Suprapubic skin (tissue), 4 donors: ENCODE results near the gene TMEM72.

ENCODE experiments used
- CTCF ChIP-seq, 2 donors: fragments of 200-600 bp in 1 of 2; fragments of 450-650 bp in 1 of 2; sonication (generic) in 1 of 2; IDR thresholded peaks; one replicate each; pipeline ENCODE4 v1.5.1; 2016 to 2019; ENCODE audit warnings: antibody characterized with exemption in 2 of 2, mild to moderate bottlenecking in 1 of 2, moderate library complexity in 1 of 2
- EP300 ChIP-seq: sonication (generic); formaldehyde crosslinking; IDR thresholded peaks from one replicate; pipeline ENCODE4 v1.6.1; 2017; ENCODE audit warnings: antibody characterized with exemption
- POLR2AphosphoS5 ChIP-seq, 3 donors: sonication (generic); formaldehyde crosslinking; IDR thresholded peaks; one replicate each; pipeline ENCODE4 v1.6.1; 2017; ENCODE audit warnings: antibody characterized with exemption in 3 of 3

- TF ChIP-seq CTCF (IDR thresholded peaks at IDR 0.05) = no peak
- no peak for TF ChIP-seq EP300
- no peak for TF ChIP-seq POLR2AphosphoS5 (IDR thresholded peaks at IDR 0.05)
These were observed 15.9 kb upstream of the TMEM72 start for GRCh38 chr10:44895280-44895679.
